CD4-positive, alpha-beta T cell treated with Interferon gamma for 1 hour (primary cell): ENCODE measurements around the gene GAREM2.

ENCODE experiments used
- DNase-seq: peaks from one replicate; pipeline ENCODE4 v3.0.0-alpha.2; 2020

GAREM2 gene

DNA sequence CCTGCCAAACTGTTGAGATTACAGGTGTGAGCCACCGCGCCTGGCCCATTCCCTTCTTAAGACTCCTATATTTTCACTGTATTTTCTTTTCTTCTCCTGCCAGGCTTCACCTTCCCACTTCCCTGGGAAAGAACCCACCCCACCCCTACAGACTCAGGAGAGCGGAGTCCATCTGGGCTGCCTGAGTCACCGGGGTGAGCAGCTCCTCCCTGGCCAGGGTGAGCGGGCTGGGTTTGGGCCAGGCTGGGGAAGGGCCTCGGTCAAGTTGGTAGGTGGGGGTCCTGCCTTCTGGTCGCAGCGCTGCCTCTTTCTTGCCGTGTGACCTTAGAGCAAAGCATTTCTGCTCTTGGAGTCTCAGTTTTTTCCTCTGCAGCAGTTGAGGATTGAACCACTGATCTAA, 2.1 kb upstream of the GAREM2 start:
- no peak for DNase-seq

DNA sequence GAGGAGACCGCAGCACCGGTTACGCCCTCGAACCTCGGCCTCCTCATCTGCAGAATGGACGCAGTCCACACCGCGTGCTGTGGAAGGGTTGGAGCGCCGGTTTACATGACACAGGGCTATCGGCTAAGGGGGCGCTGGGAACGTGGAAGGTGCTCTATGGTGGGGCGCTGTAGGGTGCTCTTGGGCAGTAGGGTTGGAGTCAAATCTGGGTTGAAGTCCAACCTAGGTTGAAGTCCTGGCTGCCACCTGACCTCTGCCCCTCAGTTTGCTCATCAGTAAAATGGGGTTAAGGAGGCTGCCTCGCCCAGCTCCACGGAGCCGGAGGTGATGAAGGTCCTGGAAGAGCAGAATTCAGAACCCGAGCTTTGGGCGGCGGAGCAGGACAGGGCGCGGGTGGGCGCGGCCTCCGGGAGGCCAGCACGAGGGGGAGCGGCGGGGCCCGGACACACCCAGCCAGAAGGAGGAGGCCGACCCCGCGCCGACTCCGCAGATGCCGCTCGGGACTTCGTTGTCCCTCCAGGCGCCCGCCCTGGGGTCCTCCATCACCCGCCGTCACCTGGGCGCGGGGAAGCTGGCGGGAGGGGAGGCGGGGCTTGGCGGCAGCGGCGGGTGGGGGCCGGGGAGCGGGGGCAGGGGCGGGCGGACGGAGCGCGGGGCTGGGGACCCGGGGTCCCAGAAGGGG, 558 bp upstream of the GAREM2 start:
- DNase-seq: no peak

DNA sequence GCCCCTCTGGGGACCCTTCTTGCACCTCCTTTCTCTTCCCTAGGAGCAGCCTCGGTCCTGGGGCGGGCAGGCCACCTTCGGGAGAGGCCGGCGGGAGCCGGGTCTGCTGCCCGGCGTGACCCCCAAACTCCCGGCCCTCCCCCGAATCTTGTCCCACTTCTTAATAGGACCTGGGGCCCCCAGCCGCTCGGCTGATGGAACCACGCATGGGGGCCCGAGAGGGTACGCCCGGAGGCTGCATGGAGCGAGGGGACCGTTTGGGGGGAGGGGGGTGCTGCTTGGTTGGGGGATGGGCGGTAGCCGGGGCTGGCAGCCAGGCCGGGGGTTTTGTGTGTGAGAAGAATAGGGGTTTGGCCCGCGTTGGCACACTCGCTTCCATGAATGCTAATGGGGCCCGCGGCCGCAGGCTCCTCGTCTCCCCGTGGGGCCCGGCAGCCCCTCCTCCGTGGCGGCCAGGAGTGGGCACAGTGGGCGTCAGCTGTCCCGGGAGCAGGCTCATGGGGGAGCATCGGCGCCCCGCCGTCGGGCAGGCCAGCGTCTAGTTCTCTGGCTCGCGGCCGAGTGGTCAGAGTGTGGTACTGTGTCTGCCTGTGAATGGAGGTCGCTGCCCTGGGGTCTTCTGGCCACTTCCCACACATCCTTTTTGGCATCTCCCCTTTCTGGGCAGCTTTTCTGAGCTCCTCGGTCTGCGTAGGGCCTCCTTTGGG, 1.0 kb downstream of the GAREM2 start:
- DNase-seq: no peak

DNA sequence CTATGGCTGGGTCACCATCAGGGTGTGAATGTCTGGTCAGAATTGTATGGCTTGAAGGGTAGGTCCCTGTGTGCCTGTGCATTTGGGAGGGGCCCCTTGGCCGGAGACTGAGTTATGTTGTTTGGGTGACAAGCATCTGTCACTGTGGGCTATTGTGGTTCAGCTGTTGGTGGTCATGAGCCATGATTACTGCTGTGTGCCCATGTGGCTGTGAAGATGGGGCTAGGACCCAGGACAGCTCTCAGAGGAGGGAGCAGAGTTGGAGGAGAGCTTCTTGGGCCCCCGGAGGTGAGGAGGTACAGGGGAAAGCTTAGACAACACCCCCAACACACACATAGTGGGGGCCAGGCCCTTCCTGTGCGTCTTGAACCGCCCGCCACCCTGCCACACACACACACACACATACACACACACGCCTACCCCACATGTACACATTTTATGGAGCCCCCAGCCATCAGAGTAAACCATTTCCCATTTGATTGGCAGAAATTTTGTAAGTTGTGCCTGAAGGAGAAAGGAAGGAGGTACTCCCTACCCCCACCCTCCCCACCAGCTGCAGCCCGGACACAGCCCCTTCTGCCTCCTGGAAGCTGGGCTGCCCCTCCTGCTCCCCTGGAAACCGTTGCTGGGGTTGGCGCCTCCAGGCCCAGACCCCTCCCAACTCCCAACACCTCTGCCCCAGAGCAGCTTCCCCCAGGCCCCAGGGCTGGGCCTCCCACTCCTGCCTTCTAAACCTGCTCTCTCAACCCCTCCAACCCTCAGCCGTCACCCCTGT, 2.0 kb downstream of the GAREM2 start:
- DNase-seq: no peak

DNA sequence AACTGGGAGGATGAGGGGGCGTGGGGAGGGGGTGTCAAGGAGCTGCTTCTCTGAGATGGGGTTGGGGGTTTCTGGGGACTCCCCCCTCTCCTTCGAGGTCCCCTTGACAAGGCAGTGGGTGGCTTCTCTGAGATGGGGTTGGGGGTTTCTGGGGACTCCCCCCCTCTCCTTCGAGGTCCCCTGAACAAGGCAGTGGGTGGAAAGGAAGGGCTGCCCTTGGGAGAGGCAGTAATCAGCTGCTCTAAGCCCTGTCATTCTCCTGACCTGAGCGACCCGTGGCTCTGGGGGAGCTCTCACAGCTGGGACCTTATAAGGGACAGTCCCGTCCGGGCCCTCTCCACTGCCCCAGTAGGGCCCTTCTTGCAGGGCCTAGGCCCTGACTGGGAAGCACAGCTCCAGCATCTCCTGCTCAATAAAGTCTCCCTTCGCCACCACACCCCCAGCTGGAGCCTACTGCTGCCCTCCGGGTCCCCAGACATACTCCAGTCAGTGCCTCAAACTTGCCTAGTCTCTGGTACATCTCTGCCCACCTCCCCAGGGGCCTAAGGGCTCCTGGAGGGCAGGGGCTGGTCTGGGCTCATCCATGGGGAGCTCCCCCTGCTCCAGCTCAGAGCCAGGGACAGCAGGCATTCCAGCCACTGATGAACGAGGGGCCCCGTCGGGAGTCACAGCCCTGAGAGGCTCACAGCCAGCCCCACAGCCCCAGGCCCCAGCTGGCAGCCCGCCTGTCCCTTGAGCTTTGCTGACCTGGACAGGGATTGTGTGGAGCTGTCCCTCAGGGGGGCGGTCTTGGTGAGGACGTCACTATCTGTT, 2.8 kb downstream of the GAREM2 start:
- no peak for DNase-seq

DNA sequence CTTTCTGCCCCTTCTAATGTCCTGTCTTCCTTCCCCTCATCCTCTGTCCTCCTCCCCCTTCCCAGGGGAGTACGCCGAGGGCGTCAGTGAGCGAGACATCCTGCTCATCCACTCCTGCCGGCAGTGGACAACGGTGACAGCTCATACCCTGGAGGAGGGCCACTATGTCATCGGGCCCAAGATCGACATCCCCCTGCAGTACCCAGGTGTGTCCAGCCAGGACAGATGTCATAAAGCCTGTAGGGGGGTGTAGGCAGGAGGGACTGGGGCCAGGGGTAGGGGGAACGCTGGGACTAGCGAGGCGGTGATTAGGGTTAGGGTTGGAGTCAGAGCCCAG, 3.4 kb downstream of the GAREM2 start:
- no peak for DNase-seq

DNA sequence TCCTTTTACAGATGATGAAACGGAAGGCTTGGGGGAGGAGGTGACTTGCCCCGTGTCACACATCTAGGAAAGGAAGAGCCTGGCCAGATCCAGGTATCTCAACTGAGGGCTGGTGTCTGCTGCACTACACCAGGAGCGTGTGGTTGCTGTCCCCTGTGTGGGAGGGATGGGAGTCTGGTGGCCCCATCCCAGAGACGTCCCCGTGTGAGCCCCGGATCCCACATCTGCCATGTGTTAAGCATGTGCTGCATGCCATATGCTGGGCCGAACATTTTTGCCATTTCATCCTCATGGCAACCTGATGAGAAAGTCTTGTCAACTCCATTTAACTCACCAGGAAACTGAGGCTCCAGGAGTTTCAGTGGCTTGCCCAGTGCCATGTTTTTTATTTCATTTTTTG, 4.2 kb downstream of the GAREM2 start:
- no peak for DNase-seq

DNA sequence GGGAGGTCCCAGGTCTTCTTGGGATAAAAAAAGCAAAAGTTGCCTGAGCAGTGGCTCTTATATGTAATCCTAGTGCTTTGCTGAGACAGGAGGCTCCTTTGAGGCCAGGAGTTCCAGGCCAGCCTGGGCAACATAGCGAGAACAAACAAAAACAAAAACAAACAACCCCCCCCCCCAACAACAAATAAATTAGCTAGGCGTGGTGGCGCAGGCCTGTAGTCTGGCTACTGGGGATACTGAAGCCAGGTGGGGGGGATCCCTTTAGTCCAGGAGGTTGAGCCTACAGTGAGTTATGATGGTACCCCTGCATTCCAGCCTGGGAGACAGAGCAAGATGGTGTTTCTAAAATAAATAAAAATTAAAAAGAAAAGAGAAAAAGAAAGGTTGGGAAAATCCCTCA, 5.4 kb downstream of the GAREM2 start:
- DNase-seq: no peak

DNA sequence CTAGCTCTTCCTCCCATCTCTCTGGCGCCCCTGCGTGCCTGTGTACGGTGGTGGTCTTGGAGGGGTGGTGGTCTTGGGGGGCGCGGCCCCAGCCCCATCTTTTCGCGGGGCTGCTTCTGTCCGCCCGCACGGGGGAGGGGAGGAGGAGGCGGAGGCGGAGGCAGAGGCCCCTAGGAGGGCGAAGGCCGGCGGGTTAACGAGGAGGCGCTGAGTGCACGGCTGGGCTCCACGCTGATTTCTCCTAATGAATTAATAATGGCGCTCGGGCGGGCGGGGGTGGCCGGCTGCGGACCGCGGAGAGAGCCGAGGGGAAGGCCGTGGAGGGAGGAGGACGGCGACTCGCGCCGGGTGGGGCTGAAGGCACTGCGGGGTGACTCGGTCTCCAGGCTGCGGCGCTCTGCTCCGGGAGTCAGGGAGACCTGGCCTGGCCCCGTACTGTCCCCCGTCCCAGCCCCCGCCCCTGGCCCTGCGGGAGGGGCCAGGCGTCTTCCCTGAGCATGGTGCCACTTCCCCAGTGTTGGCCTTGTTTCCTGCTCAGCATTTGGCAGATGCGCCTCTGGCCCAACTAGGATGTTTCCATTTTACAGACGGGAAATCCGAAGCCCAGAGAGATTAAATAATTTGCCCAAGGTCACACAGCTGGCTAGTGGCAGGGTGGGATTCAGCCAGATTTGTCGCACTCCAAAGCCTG, 6.0 kb downstream of the GAREM2 start:
- DNase-seq: no peak

DNA sequence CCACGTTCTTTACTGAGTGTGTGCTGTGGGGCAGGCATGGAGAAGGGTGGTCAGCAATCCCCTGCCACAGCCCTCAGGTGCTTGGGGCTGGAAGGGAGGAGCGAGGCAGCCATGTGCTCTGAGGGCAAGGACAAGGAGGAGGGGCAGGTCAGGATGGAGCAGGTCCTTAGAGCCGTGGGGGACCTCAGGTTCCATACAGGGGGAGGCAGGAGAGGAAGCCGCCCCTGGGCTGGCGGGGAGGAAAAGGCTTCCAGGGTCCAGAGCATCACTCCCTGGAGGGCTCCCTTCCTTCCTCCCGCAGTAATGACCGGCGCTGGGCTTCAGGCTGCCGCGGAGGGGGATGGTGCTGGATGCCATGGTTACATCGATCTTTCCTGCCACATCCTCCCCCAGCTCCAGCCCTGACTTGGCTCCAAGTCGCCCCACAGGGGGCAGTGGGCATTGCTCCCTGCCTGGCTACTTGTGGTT, 6.6 kb downstream of the GAREM2 start:
- DNase-seq: no peak

DNA sequence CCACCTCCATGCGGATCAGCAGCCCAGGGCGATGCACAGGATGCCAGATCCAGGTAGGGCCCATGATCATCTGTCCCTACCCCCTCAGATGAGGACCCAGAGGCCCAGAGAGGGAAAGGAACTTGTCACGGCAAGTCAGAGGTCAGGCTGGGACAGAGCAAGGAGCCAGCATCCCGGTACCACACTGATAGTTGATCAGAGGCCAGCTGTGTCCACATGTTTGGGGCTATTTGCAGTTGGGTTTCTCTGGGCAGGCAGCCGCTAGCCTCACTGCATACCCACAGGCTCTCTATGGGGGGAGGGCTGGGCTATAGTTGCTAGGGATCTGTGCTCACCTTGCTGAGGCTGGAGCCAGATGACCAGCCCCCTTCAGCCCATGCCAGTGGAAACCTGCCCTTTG, 9.6 kb downstream of the GAREM2 start:
- DNase-seq: no peak

DNA sequence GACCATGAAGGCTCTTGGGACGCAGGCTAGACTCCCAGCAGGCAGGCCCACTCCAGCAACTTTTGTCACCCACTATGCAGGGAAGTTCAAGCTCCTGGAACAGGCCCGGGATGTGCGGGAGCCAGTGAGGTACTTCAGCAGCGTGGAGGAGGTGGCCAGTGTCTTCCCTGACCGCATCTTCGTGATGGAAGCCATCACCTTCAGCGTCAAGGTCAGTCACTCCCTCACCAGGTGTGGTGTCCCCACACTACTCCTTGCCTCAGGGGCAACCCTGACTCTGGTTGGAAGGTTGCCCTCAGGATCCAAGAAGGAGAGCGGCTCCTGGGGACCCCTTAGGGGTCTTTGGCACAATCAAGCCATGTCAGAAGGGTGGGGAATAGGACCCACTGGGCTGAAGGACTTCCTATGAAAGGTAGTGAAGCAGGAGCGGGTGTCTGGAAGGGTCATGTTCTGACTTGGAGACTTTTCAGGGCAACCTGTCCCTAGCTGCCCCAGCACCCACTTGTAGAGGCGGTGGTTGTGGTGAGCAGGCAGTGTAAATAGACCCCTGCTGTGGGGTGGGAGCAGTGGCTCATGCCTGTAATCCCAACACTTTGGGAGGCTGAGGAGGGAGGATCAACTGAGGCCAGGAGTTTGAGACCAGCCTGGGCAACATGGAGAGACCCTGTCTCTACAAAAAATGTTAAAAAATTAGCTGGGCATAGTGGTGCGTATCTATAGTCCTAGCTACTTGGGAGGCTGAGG, 10.2 kb downstream of the GAREM2 start:
- no peak for DNase-seq

DNA sequence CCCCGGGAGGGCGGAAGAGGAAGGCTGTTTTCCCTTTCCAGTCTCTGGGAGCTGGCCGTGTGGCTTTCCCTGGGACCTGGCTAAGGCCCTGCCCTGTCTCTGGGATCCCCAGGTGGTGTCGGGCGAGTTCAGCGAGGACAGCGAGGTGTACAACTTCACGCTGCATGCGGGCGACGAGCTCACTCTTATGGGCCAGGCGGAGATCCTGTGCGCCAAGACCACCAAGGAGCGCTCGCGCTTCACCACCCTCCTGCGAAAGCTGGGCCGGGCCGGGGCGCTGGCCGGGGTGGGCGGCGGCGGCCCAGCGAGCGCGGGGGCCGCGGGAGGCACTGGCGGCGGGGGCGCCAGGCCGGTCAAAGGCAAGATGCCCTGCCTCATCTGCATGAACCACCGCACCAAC, 11.2 kb downstream of the GAREM2 start:
- DNase-seq: no peak

DNA sequence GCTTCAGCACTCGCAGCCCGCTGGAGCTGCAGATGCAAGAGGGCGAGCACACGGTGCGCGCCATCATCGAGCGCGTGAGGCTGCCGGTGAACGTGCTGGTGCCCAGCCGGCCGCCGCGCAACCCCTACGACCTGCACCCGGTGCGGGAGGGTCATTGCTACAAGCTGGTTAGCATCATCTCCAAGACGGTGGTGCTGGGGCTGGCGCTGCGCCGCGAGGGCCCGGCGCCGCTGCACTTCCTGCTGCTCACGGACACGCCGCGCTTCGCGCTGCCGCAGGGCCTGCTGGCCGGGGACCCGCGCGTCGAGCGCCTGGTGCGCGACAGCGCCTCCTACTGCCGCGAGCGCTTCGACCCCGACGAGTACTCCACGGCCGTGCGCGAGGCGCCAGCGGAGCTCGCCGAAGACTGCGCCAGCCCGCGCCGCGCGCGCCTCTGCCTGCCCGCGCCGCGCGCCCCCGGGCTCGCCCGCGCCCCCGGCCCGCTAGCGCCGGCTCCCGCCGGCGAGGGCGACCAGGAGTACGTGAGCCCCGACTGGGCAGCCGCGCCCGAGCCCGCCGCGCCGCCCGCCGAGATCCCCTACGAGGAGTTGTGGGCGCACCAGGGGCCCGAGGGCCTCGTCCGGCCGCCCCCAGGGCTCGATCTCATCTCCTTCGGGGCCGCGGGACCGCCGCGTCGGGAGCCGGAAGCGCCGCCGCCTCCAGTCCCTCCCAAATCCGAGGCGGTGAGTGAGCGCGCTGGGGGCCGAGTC, 11.8 kb downstream of the GAREM2 start:
- peak; percentile 86 for DNase-seq

DNA sequence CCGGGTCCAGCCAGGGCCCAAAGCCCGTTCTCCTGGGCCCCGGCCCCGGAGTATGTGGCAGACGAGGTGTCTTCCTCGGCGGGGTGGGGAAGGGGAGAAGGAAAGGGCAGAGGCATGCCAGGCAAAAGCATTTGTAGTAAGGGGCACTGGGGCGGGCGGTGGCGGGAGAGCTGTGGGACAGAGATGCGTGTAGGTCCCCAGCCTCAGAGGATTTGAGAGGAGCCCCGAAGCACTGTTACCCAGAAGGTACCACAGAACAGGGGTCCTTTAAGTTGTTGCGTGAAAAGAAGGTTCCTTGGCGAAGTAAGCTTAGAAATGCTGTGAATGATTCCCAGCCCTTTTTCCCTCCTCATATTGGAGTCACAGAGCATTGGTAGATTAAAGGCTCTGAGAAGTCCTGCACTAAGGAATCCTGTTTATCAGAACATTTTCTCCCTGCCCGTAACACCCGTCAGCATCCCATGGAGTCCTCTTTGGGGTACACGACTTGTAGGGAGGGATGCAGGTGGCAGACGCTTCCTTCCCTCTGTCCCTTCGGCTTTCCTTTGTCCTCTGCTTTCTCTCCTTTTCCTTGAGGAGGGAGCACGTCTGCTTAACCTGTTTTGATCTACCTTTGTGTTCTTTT, 12.5 kb downstream of the GAREM2 start:
- DNase-seq: no peak

DNA sequence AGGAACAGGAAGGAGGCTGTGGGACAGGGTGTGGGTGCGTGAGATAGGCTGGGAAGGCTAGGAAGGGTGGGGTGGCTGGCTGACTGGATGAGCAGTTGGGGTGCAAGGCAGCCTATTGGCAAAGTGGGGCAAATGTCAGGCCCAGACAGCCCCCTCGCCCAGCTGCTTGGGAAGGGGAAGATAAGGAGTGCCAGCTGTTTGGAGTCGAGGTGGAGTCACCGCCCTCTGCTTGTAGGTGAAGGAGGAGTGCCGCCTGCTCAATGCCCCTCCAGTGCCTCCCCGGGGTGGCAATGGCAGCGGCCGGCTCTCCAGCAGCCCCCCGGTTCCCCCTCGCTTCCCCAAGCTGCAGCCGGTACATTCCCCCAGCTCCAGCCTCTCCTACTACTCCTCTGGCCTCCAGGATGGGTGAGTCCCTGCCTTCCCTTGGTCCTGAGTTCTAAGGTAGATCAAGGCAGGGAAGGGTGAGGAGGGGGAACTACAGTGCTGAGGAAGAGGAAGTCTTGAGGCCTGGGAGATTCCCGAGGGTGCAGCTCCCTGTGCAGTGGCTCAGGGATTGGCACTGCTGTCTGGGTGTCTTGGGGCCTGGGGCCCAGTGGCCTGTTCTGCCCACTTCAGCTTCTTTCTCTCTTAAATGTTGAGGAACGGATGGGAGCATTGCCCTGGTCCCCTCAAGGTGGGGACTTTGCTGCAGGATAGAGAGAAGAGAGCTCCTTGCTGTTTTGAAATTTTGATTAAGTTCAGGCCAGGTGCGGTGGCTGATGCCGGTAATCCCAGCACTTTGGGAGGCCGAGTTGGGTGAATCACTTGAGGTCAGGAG, 13.3 kb downstream of the GAREM2 start:
- no peak for DNase-seq

DNA sequence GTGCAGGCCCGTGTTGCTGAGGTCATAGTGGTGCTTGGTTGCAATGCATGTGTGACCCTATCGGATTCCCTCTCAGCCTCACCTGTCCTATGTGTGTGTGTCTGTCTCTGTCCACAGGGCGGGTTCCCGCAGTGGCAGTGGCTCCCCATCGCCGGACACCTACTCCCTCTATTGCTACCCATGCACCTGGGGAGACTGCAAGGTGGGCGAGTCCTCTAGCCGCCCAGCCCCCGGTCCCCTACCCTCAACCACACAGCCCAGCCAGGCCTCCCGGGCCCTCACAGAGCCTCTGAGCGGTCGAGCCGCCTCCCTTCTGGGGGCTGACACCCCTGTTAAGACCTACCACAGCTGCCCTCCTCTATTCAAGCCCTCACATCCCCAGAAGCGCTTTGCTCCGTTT, 14.2 kb downstream of the GAREM2 start:
- no peak for DNase-seq

DNA sequence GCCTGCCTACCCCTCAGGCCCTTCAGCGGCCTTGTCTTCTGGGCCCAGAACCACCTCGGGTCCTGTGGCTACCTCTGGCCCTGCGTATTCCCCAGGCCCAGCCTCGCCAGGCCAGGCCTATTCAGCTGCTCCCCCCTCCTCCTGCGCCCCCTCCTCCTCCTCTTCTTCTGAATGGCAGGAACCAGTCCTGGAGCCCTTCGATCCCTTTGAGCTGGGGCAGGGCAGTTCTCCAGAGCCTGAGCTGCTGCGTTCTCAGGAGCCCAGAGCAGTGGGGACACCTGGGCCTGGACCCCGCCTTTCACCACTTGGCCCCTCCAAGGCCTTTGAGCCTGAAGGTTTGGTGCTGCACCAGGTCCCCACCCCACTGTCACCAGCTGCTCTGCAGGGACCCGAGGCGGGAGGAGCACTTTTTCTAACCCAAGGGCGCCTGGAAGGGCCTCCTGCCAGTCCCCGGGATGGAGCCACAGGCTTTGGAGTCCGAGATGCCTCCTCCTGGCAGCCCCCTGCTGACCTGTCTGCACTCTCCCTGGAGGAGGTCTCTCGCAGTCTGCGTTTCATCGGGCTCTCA, 14.7 kb downstream of the GAREM2 start:
- no peak for DNase-seq

DNA sequence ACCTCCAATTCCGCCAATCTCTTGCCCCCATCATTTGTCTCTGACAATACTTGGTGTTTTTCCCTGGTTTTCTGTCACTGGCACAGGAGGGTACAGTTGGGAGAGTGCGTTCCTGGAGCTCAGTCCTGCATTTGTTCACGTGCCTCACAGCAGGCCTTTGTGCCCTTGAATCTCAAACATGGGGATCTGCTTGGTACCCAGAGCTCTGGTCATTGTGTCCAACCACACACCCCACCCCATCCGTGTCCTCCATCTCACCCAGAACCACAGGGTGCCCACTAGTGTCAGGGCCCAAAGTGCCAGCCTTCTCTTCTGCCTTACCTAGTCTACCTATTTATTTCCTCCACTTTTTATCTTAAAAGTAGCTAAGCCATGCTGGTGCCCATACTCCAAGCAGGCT, 16.2 kb downstream of the GAREM2 start:
- no peak for DNase-seq
